NCI-H2196 (cell line): ENCODE results near the gene EMP3.
"Not testable (repeated sequence)": the region's sequence is repeated elsewhere in the genome, so short reads cannot be mapped to it uniquely, and the experiment has no call there.

ENCODE experiments used
- DNase-seq: peaks from one replicate; lab custom pipeline; 2025; ENCODE audit not compliant: unreplicated experiment; lab: John Stamatoyannopoulos, UW

Gene EMP3

DNA sequence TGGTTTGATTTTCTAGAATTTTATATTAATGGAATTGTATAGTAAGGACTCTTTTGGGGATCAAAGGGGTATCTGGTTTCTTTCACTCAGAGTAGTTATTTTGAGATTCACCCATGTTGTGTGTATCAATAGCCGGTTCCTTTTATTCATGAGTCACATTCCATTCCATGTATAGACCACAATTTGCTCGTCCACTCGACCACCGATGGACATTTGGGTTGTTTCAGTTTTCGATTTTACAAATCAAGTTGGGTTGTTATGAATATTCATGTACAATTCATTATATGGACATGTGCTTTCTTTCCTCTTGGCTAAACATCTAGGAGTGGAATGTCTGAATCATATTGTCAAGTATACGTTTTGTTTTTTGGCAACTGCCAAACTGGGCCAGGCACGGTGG, 9.6 kb upstream of the EMP3 start:
- no peak for DNase-seq

- not testable (repeated sequence) for DNase-seq
Measured at GRCh38 chr19:48317708-48317960, 7.7 kb upstream of the EMP3 start.

- DNase-seq = no peak
Measured at GRCh38 chr19:48318286-48318987, 6.9 kb upstream of the EMP3 start.

DNA sequence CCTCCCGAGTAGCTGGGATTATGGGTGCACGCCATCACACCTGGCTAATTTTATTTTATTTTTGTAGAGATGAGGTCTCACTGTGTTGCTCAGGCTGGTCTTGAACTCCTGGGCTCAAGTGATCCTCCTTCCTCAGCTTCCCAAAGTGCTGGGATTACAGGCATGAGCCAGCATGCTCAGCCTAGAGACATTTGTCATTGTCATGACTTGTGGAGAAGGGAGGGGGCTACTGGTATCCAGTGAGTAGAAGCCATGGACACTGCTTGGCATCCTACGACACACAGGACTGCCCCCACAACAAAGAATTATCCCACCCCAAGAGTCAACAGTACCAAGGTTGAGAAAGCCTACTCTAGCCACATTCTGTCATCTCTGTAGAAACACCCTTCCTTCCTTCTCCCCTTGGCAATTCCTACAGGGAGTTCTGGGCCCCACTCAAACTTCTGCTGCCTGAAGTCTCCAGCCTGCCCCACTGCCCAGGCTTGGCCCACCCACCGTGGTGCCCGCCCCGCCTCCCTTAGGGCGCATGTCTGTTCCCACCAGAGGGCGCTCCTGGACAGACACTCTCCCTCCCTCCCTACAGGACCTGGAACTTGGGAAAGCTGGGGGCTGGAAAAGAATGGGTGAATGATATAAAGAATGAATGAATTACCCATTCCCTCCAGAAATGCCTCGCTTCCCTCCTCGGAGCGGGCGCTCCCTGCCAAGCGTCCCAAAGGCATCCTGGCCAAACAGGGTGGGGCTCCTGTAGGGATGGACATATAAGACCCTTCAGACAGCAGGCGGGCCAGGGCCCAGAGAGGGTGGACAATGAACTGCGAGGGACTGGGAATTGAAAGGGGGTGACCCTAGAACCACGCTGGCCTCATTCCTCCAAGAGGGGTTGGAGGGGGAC, 5.5 kb upstream of the EMP3 start:
- DNase-seq = peak; percentile 88

- peak; percentile 98 for DNase-seq
Measured at GRCh38 chr19:48321372-48321621, 4.1 kb upstream of the EMP3 start.

DNA sequence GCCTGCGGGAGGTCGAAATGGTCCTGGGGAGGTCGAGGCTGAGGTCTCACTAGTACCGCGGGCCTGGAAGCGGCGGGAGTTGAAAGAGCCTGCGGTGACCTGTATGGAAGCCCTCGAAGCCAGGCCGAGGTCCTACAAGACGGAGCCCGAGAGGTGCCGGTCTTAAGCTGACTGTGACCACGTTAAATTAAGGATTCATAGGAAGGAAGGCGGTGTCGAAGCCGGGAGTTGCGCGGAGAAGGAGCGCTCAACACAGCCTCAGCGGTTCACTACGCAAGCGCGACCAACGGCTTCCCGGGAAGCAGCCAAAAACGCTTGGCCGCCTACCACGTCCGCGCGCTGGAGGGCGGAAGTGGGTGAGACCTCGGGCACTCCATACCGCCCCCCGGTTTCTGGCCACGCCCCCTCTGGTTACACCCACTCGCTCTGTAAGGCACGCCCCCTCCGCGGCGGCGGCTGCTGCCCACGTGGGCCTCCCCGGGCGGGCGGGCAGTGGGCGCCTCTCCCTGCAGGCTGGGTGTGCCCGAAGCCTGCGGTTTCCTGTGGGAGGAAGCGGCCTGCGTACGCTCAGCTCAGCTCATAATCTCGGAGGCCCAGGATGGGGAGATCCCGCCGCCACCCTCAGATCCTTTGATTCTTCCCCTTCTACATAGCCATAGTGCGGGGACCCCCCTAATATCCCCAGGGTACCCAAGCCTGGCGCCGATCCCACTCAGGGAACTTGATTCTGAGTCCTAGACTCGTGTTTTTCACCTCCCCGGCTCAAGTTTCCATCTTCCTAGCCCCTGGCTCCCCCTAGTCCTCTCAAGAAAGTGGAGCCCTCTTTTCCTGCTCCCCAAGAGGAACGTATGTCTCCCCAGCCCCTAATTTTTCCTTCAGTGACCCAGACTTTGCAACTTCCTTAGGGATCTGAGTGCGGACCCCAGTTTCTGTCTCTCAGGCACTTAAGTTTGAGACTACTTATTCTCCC, 3.4 kb upstream of the EMP3 start:
- peak; percentile 98 for DNase-seq

GRCh38 chr19:48329167-48329891, 4.0 kb downstream of the EMP3 start:
- peak; percentile 21 for DNase-seq

- DNase-seq = peak; percentile 95
Measured at GRCh38 chr19:48330012-48330681, 4.8 kb downstream of the EMP3 start.

GRCh38 chr19:48332351-48332661, 7.0 kb downstream of the EMP3 start:
- no peak for DNase-seq

DNA sequence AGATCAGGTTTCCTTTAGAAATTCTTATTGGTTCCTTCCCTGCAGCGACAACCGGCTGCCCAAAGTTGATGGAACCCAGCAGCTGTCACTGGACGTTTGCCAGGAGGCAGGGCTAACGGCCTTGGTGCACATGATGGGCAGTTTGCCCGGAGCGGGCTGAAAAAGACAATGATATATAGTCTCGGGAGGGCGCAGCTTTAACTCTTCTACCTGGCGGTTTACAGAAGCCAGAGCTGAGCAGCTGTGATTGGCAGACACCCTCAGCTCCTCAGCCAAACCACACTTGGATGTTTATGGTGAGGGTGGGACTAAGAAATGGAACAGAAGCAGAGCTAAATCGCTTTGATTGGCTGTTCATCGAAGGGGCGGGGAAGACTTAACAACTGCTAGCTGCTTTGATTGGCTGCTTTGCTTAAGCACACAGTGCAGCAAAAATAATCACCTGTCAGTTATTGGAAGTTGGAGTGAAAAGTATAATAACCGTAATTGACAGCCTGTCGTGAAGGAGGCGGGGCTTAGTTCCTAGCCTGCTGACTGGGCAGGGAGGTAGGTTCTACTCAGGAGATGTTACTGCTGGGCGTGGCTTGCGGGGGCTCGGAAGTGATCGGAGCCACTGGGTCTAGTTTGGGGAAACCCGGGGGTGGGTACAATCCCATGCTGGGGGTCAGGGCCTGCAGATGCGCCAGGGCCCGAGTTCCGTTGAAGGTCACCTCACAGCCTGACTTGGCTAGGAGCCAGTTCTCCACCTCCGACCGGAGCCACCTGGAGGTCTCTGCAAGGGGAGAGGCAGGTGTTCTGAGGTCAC, 7.5 kb downstream of the EMP3 start:
- peak; percentile 100 for DNase-seq

GRCh38 chr19:48333467-48334384, 8.4 kb downstream of the EMP3 start:
- DNase-seq = peak; percentile 97

DNA sequence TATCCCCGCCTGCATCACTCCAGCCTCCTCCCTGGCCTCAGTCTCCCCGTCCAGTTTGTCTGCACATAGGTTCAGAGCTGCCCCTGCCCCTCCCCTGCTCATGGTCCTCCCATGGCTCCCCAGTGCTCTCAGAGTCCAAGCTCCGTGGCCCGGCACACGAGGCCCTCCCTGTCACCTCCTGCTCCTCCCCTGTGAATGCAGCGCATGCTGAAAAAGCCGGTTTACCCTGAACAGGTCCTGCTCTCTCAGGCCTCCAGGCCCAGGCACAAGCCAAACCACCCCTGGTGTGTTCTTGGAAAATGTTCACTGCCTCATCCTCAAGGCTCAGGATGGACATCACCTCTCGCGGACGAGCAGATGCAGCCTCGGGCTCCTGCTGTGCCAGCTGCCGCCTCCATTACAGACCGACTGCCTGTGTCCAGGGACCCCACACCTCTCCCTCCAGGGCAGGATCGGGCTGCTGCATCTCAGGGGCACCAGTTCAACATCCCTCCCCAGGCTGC, 13.0 kb downstream of the EMP3 start:
- DNase-seq = no peak

DNA sequence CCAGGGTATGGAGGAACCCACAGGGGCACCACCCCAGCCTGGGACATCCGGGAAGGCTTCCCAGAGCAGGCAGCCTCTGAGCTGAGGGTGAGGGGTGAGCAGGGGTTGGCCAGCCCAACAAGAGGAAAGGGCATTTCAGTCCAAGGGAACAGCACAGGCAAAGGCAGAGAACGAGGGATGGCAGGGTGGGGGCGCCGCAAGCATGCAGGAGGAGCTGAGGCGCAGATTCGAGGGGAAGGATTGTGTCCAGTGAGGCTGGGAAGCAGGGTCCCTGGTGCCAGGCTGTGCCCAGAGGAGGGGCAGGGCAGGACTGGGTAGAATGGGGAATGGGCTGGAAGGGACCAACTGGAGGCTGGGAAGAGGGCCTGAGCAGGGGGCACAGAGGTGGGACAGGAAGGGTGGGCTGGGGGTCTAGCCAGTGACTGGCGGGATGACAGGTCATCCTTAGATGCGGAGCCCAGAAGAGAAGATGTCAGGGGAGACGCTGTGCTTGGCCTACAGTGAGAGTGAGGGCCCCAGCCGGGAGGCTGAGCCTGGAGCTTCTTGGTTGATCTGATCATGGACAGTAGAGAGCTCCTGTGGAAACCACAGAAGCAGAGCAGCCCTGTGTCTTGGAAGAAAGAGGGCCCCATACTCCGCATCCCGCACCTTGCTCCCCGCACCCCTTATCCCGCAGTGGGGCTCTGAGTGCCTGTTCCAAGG, 13.6 kb downstream of the EMP3 start:
- no peak for DNase-seq

- DNase-seq = peak; percentile 85
Measured at GRCh38 chr19:48340995-48341394, 15.6 kb downstream of the EMP3 start.

DNA sequence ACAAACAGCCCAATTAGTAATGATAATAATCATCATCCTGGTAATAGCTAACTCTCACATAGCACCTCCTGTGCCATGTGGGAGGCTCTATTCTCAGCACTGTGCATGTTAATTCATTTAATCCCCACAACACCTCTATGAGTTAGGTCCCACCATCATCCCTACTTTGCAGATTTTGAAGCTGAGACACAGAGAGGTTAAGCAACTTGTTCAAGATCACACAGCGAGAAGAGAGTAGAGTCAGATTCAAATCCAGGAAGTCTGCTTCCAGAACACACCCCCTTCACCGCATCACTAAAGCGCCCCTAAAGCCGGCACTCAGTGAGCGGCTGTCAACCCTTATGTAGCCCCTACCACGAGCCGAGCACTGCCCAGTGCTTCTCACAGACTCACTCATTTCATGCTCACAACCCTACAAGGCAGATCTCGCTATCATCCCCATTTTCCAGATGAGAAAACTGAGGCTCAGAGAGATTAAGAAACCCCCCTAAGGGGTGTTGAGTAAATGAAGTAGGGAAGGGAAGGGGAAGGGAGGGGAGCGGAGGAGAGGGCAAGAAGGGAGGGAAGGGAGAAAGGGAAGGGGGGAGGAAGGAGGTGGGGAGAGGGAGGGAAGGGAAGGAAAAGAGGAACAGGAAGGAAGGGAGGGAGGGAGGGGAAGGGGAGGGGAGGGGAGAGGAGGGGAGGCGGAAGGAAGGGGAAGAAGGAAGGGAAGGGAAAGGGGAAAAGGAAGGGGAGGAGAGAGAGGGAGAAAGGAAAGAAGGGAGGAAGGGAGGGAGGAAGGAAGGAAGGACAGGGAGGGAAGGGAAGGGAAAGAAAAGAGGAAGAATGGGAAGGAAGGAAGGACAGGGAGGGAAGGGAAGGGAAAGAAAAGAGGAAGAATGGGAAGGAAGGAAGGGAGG, 16.4 kb downstream of the EMP3 start:
- no peak for DNase-seq

DNA sequence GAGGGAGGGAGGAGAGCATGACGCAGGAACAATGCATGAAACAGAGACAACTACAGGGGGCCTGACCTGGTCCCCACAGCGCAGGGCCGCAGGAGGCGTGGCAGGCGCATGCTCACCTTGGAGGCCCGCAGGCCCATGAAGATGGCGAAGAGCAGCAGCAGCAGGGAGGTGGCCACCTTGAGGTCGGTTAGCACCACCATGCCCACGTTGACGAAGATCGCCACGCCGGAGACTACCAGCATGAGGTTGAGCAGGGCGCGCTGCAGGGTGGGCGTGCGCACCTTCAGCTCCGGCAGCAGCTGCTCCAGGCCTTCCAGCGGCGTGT, 17.0 kb downstream of the EMP3 start:
- DNase-seq = no peak

- no peak for DNase-seq
Measured at GRCh38 chr19:48342841-48343540, 17.6 kb downstream of the EMP3 start.
